ENCODE results near the gene DENND2D. TPM values are rescaled to one million over a fixed set of nuclear protein-coding genes. Genes with fewer than 3 reads are reported as not detected.

Gene DENND2D
- 10 to 100 TPM in 1 of 8 experiments, 1 to 10 TPM in 3, under 1 TPM in 4; 0.36 to 23.4 (median 1.4) TPM for total RNA-seq

GRCh38 chr1:111199881-111200801 is at the start of gene DENND2D:
Gene DENND2D, minus strand, starts transcription at chr1:111200646. Its CDS starts 187 bp downstream, at chr1:111200459.
- in situ Hi-C loops (cut with MboI; ENCODE audit: low pct_unique_long_range_greater_than_20kb in 2 of 9, low sequenced_read_pairs in 9 of 9, unreplicated experiment in 9 of 9): loop anchor here in 4 of 9 experiments (25.0 kb wide), 3 partner anchors 212 to 587 kb away; partner anchors contain the start of gene DDX20 (in 2 of the 4)

GRCh38 chr1:111249960-111250359 is 49.5 kb upstream of the DENND2D start:
- ATAC-seq (replicated peaks in 6 of 8): peak in 1 of 8 experiments; percentile 19
- in situ Hi-C loops (cut with MboI; ENCODE audit: low pct_unique_long_range_greater_than_20kb in 2 of 9, low sequenced_read_pairs in 9 of 9, unreplicated experiment in 9 of 9): loop anchor here in 3 of 9 experiments (25.0 kb wide), 1 partner anchor 137 kb away; no protein-coding TSS in a partner anchor
- H3K27ac ChIP-seq: no peak overlapping the region
- no peaks in the 10 kb centered on the region for H3K4me1 ChIP-seq (replicated peaks in 1 of 2)
- no peak overlapping the region for H3K4me3 ChIP-seq
- WGBS, 10 experiments: 0 to 86% (median 57%) methylated on average over 1 to 4 of the region's 4 CpGs; no CpG with 5 or more reads in 4 of the 10 experiments

More at GRCh38 chr1:111199881-111200801, at the start of gene DENND2D:
- ATAC-seq (replicated peaks in 6 of 8): no peak
- Histone ChIP-seq H3K27ac (no peak within 1 kb of the TSS), H3K4me1 (replicated peaks in 1 of 2) (no peaks in the 10 kb centered on the region), H3K4me3 (no peak within 1 kb of the TSS)
- WGBS, 10 experiments: 33 to 100% (median 88%) methylated on average over 1 to 11 of the region's 17 CpGs; no CpG with 5 or more reads in 2 of the 10 experiments

GRCh38 chr1:111247125-111247838 is 46.8 kb upstream of the DENND2D start:
- no peak for ATAC-seq (replicated peaks in 6 of 8)
- Histone ChIP-seq H3K4me3 (no peak overlapping the region), H3K27ac (no peak overlapping the region), H3K4me1 (replicated peaks in 1 of 2) (no peaks in the 10 kb centered on the region)
- WGBS, 10 experiments: 20 to 80% (median 58%) methylated on average over 1 to 5 of the region's 5 CpGs; no CpG with 5 or more reads in 1 of the 10 experiments
- in situ Hi-C loops (cut with MboI; ENCODE audit: low pct_unique_long_range_greater_than_20kb in 2 of 9, low sequenced_read_pairs in 9 of 9, unreplicated experiment in 9 of 9): loop anchor here in 3 of 9 experiments (25.0 kb wide), 1 partner anchor 140 kb away; no protein-coding TSS in a partner anchor

- H3K27ac ChIP-seq: no peak overlapping the region
- in situ Hi-C loops (cut with MboI; ENCODE audit: low pct_unique_long_range_greater_than_20kb in 2 of 9, low sequenced_read_pairs in 9 of 9, unreplicated experiment in 9 of 9): loop anchor here in 3 of 9 experiments (25.0 kb wide), 1 partner anchor 144 kb away; no protein-coding TSS in a partner anchor
- no peaks in the 10 kb centered on the region for H3K4me1 ChIP-seq (replicated peaks in 1 of 2)
- 25 to 83% (median 46%) methylated on average over 1 to 4 of the region's 4 CpGs; no CpG with 5 or more reads in 2 of the 10 experiments for WGBS, 10 experiments
- no peak overlapping the region for H3K4me3 ChIP-seq
- no peak for ATAC-seq (replicated peaks in 6 of 8)
Measured at GRCh38 chr1:111242805-111243523, 42.5 kb upstream of the DENND2D start.

- ATAC-seq (replicated peaks in 6 of 8): no peak
- in situ Hi-C loops (cut with MboI; ENCODE audit: low pct_unique_long_range_greater_than_20kb in 2 of 9, low sequenced_read_pairs in 9 of 9, unreplicated experiment in 9 of 9): loop anchor here in 3 of 9 experiments (25.0 kb wide), 1 partner anchor 146 kb away; no protein-coding TSS in a partner anchor
- WGBS, 10 experiments: 25 to 100% (median 57%) methylated on average over 1 to 2 of the region's 2 CpGs; no CpG with 5 or more reads in 4 of the 10 experiments
Measured at GRCh38 chr1:111241797-111242196, 41.4 kb upstream of the DENND2D start.

GRCh38 chr1:111238056-111238795 is 37.8 kb upstream of the DENND2D start:
- WGBS, 10 experiments: 0 to 100% (median 72%) methylated on average over 1 to 5 of the region's 5 CpGs; no CpG with 5 or more reads in 1 of the 10 experiments
- in situ Hi-C loops (cut with MboI; ENCODE audit: low pct_unique_long_range_greater_than_20kb in 2 of 9, low sequenced_read_pairs in 9 of 9, unreplicated experiment in 9 of 9): loop anchor here in 3 of 9 experiments (25.0 kb wide), 1 partner anchor 149 kb away; no protein-coding TSS in a partner anchor
- ATAC-seq (replicated peaks in 6 of 8): no peak
- Histone ChIP-seq H3K4me3 (no peak overlapping the region), H3K4me1 (replicated peaks in 1 of 2) (no peaks in the 10 kb centered on the region), H3K27ac (no peak overlapping the region)

More at GRCh38 chr1:111241797-111242196, 41.4 kb upstream of the DENND2D start:
- Histone ChIP-seq H3K4me1 (replicated peaks in 1 of 2) (no peaks in the 10 kb centered on the region), H3K27ac (no peak overlapping the region), H3K4me3 (no peak overlapping the region)

- WGBS, 10 experiments: 31 to 93% (median 74%) methylated on average over 2 to 3 of the region's 3 CpGs; no CpG with 5 or more reads in 1 of the 10 experiments
- no peak overlapping the region for H3K27ac ChIP-seq
- no peak overlapping the region for H3K4me3 ChIP-seq
- in situ Hi-C loops (cut with MboI; ENCODE audit: low pct_unique_long_range_greater_than_20kb in 2 of 9, low sequenced_read_pairs in 9 of 9, unreplicated experiment in 9 of 9): loop anchor here in 3 of 9 experiments (25.0 kb wide), 1 partner anchor 150 kb away; no protein-coding TSS in a partner anchor
- H3K4me1 ChIP-seq (replicated peaks in 1 of 2): no peaks in the 10 kb centered on the region
- ATAC-seq (replicated peaks in 6 of 8): no peak
Measured at GRCh38 chr1:111236806-111237205, 36.4 kb upstream of the DENND2D start.

- no peak for ATAC-seq (replicated peaks in 6 of 8)
- 0 to 47% (median 22%) methylated on average over 1 of the region's 1 CpG; no CpG with 5 or more reads in 1 of the 10 experiments for WGBS, 10 experiments
- in situ Hi-C loops (cut with MboI; ENCODE audit: low pct_unique_long_range_greater_than_20kb in 2 of 9, low sequenced_read_pairs in 9 of 9, unreplicated experiment in 9 of 9): loop anchor here in 3 of 9 experiments (25.0 kb wide), 1 partner anchor 151 kb away; no protein-coding TSS in a partner anchor
- no peak overlapping the region for H3K4me3 ChIP-seq
- no peak overlapping the region for H3K27ac ChIP-seq
- H3K4me1 ChIP-seq (replicated peaks in 1 of 2): no peaks in the 10 kb centered on the region
Measured at GRCh38 chr1:111236379-111236778, 35.9 kb upstream of the DENND2D start.

GRCh38 chr1:111234866-111235265 is 34.4 kb upstream of the DENND2D start:
- Histone ChIP-seq H3K27ac (no peak overlapping the region), H3K4me1 (replicated peaks in 1 of 2) (no peaks in the 10 kb centered on the region), H3K4me3 (no peak overlapping the region)
- peak in 2 of 8 experiments; percentile 72 to 81 for ATAC-seq (replicated peaks in 6 of 8)
- 29 to 96% (median 80%) methylated on average over 2 to 3 of the region's 3 CpGs for WGBS, 10 experiments
- in situ Hi-C loops (cut with MboI; ENCODE audit: low pct_unique_long_range_greater_than_20kb in 2 of 9, low sequenced_read_pairs in 9 of 9, unreplicated experiment in 9 of 9): loop anchor here in 3 of 9 experiments (25.0 kb wide), 1 partner anchor 152 kb away; no protein-coding TSS in a partner anchor

GRCh38 chr1:111234258-111234657 is 33.8 kb upstream of the DENND2D start:
- ATAC-seq (replicated peaks in 6 of 8): no peak
- Histone ChIP-seq H3K4me1 (replicated peaks in 1 of 2) (no peaks in the 10 kb centered on the region), H3K27ac (no peak overlapping the region), H3K4me3 (no peak overlapping the region)
- 38 to 95% (median 80%) methylated on average over 1 to 4 of the region's 4 CpGs; no CpG with 5 or more reads in 1 of the 10 experiments for WGBS, 10 experiments
- in situ Hi-C loops (cut with MboI; ENCODE audit: low pct_unique_long_range_greater_than_20kb in 2 of 9, low sequenced_read_pairs in 9 of 9, unreplicated experiment in 9 of 9): loop anchor here in 3 of 9 experiments (25.0 kb wide), 1 partner anchor 153 kb away; no protein-coding TSS in a partner anchor

GRCh38 chr1:111232134-111232533 is 31.7 kb upstream of the DENND2D start:
- no peak for ATAC-seq (replicated peaks in 6 of 8)
- 44 to 100% (median 82%) methylated on average over 1 to 3 of the region's 3 CpGs; no CpG with 5 or more reads in 1 of the 10 experiments for WGBS, 10 experiments
- in situ Hi-C loops (cut with MboI; ENCODE audit: low pct_unique_long_range_greater_than_20kb in 2 of 9, low sequenced_read_pairs in 9 of 9, unreplicated experiment in 9 of 9): loop anchor here in 3 of 9 experiments (25.0 kb wide), 1 partner anchor 155 kb away; no protein-coding TSS in a partner anchor
- Histone ChIP-seq H3K4me1 (replicated peaks in 1 of 2) (no peaks in the 10 kb centered on the region), H3K4me3 (no peak overlapping the region), H3K27ac (no peak overlapping the region)

Data from motor neuron (in vitro differentiated cells).